Neuronal stem cell (in vitro differentiated cells): Measurements from ENCODE around the gene PRUNE2.

ENCODE experiments used
- DNase-seq: peaks from one replicate; pipeline ENCODE4 v3.0.0-alpha.2; 2013; ENCODE audit warnings: low spot score
- H2AFZ ChIP-seq: one replicate; pipeline ENCODE4 v1.6.1; 2013; ENCODE audit warnings: mild to moderate bottlenecking, low read length, inconsistent platforms
- H2AK5ac ChIP-seq: 2 replicates; pipeline ENCODE4 v1.6.1; 2013; ENCODE audit warnings: low read depth, mild to moderate bottlenecking, inconsistent platforms, low read length, moderate library complexity, mixed read lengths
- H2BK120ac ChIP-seq: 2 replicates; pipeline ENCODE4 v1.6.1; 2013; ENCODE audit warnings: low read depth, mild to moderate bottlenecking, inconsistent platforms, low read length, moderate library complexity, mixed read lengths
- H2BK12ac ChIP-seq: one replicate; pipeline ENCODE4 v1.6.1; 2013; ENCODE audit warnings: low read length, inconsistent platforms
- H2BK15ac ChIP-seq: 2 replicates; pipeline ENCODE4 v1.6.1; 2013; ENCODE audit warnings: mild to moderate bottlenecking, low read length, inconsistent platforms, mixed read lengths
- H2BK5ac ChIP-seq: one replicate; pipeline ENCODE4 v1.6.1; 2013; ENCODE audit warnings: inconsistent platforms, mild to moderate bottlenecking, low read length, moderate library complexity
- H3K14ac ChIP-seq: one replicate; pipeline ENCODE4 v1.6.1; 2013; ENCODE audit warnings: low read length, inconsistent platforms
- H3K18ac ChIP-seq: 2 replicates; pipeline ENCODE4 v1.6.1; 2013; ENCODE audit warnings: low read length, inconsistent platforms
- H3K23ac ChIP-seq: 2 replicates; pipeline ENCODE4 v1.6.1; 2013; ENCODE audit warnings: low read depth, mild to moderate bottlenecking, mixed read lengths, low read length, inconsistent platforms; ENCODE audit not compliant: poor library complexity
- H3K27ac ChIP-seq: replicated peaks from 3 replicates; pipeline ENCODE4 v1.5.1; 2013; ENCODE audit warnings: low read length, inconsistent platforms
- H3K27me3 ChIP-seq, 3 experiments: 2 replicates each; pipeline ENCODE4 v1.6.1; 2013; ENCODE audit warnings: low read length in 3 of 3, mild to moderate bottlenecking in 2 of 3, inconsistent platforms in 1 of 3, low read depth in 1 of 3, mixed read lengths in 1 of 3, moderate library complexity in 1 of 3; ENCODE audit not compliant: control insufficient read depth in 3 of 3, insufficient read depth in 3 of 3
- H3K36me3 ChIP-seq, 2 donors: replicated peaks in 1 of 2; 2 replicates each; pipeline ENCODE4 v1.6.1; 2013; ENCODE audit warnings: low read length in 2 of 2; ENCODE audit not compliant: control insufficient read depth in 2 of 2, insufficient read depth in 2 of 2
- H3K4ac ChIP-seq: 2 replicates; pipeline ENCODE4 v1.6.1; 2013; ENCODE audit warnings: inconsistent platforms, mild to moderate bottlenecking, low read length, moderate library complexity
- H3K4me1 ChIP-seq, 2 donors: 1 replicate in 1 of 2; 2 replicates in 1 of 2; pipeline ENCODE4 v1.6.1; 2013; ENCODE audit warnings: low read length in 2 of 2, low read depth in 1 of 2; ENCODE audit not compliant: control insufficient read depth in 2 of 2, insufficient read depth in 1 of 2
- H3K4me2 ChIP-seq: one replicate; pipeline ENCODE4 v1.6.1; 2013; ENCODE audit warnings: mild to moderate bottlenecking, low read length, inconsistent platforms; ENCODE audit not compliant: insufficient read depth, poor library complexity, severe bottlenecking
- H3K4me3 ChIP-seq, 2 donors: 2 replicates each; pipeline ENCODE4 v1.5.1; 2013; ENCODE audit warnings: low read length in 2 of 2, mild to moderate bottlenecking in 2 of 2, inconsistent platforms in 1 of 2, moderate library complexity in 1 of 2
- H3K79me1 ChIP-seq: one replicate; pipeline ENCODE4 v1.6.1; 2013; ENCODE audit warnings: low read depth, mild to moderate bottlenecking, inconsistent platforms, low read length, moderate library complexity
- H3K9ac ChIP-seq: one replicate; pipeline ENCODE4 v1.6.1; 2013; ENCODE audit warnings: mild to moderate bottlenecking, low read depth, low read length, inconsistent platforms; ENCODE audit not compliant: poor library complexity
- H3K9me3 ChIP-seq, 2 donors: replicated peaks in 1 of 2; 2 replicates each; pipeline versions ENCODE3 to v1.6.1; 2013; ENCODE audit warnings: low read length in 2 of 2, mild to moderate bottlenecking in 2 of 2, inconsistent platforms in 1 of 2, low read depth in 1 of 2, mixed read lengths in 1 of 2, moderate library complexity in 1 of 2; ENCODE audit not compliant: control insufficient read depth in 2 of 2, insufficient read depth in 1 of 2
- H4K8ac ChIP-seq: one replicate; pipeline ENCODE4 v1.6.1; 2013; ENCODE audit warnings: low read depth, mild to moderate bottlenecking, inconsistent platforms, low read length, moderate library complexity
- H4K91ac ChIP-seq: one replicate; pipeline ENCODE4 v1.6.1; 2013; ENCODE audit warnings: low read length, low read depth, mild to moderate bottlenecking, inconsistent platforms; ENCODE audit not compliant: poor library complexity
- WGBS, 2 donors: extraction: QIAGEN DNeasy Blood & Tissue Kit; methylation state at CpG; one replicate each; pipeline ENCODE4 v1.1.7; 2013; ENCODE audit warnings: missing lambda C conversion rate in 2 of 2, mixed read lengths in 1 of 2; ENCODE audit not compliant: insufficient read length in 2 of 2, insufficient replicate concordance in 1 of 2; ENCODE audit errors: extremely low coverage in 2 of 2; 5-methylcytosine and 5-hydroxymethylcytosine counted together

The PRUNE2 gene

DNA sequence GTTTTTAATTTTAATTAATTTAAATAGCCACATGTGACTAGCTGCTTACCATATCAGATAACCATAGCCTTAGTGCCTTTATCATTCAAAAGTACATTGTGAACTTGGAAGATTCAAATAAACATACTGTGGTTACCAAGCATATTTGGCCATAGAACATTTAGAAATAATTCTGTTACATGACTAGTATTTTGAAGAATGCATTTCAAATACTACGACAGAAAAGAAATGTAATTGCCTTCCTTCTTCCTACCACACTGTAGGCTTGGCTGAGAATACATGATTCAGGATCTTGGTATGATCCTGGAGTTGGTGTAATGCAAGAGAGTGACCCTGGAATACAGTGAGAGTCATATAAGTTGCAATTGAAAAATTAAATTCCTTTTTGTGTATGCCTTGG lies 251.3 kb downstream of the PRUNE2 start:
- Histone ChIP-seq H3K14ac (no peak overlapping the region), H3K27me3 (no peaks in the 10 kb centered on the region), H4K91ac (no peak overlapping the region), H3K4me1 (peaks cover 3 to 22% of the 10 kb centered on the region in 2 donors), H3K23ac (no peak overlapping the region), H2BK15ac (no peak overlapping the region), H4K8ac (no peak overlapping the region), H3K18ac (no peak overlapping the region), H3K79me1 (no peaks in the 10 kb centered on the region), H2AFZ (no peak overlapping the region), H3K9ac (no peak overlapping the region), H3K27ac (no peak overlapping the region), H3K9me3 (no peaks in the 10 kb centered on the region), H3K4me3 (no peak overlapping the region), H3K4ac (no peak overlapping the region), H2AK5ac (no peak overlapping the region), H2BK120ac (no peak overlapping the region), H3K36me3 (no peaks in the 10 kb centered on the region), H2BK5ac (no peak overlapping the region), H3K4me2 (no peak overlapping the region), H2BK12ac (no peak overlapping the region)
- no peak for DNase-seq
- WGBS, 2 donors, result no CpG with 5 or more reads among the region's 1 CpG

DNA sequence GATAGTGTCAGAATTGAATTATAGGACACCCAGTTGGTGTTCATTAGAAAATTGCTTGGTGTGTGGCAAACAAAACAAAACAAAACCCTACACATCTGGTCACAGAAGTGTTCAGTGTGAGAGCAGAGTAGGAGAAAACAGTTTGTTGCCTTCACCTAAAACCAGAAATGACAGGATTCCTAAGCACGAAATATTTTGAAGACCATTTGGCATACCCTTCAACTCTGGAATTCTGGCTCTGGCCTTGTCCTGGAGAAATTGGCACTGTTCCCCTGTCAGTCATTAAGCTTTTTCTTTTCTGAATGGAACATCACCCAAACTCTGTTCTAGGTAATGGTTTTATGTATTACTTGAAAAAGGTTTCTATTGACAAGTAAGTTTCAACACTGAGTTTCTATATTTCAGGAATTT lies 251.9 kb downstream of the PRUNE2 start:
- Histone ChIP-seq H4K91ac (no peak overlapping the region), H3K4me3 (no peak overlapping the region), H3K79me1 (no peaks in the 10 kb centered on the region), H3K23ac (no peak overlapping the region), H3K18ac (no peak overlapping the region), H2AFZ (no peak overlapping the region), H3K36me3 (no peaks in the 10 kb centered on the region), H2BK15ac (no peak overlapping the region), H2AK5ac (no peak overlapping the region), H3K27ac (no peak overlapping the region), H2BK12ac (no peak overlapping the region), H2BK120ac (no peak overlapping the region), H3K14ac (no peak overlapping the region), H3K9me3 (no peaks in the 10 kb centered on the region), H3K27me3 (no peaks in the 10 kb centered on the region), H3K4me2 (no peak overlapping the region), H2BK5ac (no peak overlapping the region), H3K4ac (no peak overlapping the region), H3K9ac (no peak overlapping the region), H4K8ac (no peak overlapping the region), H3K4me1 (peaks cover 3 to 22% of the 10 kb centered on the region in 2 donors)
- no CpG with 5 or more reads among the region's 1 CpG for WGBS, 2 donors
- DNase-seq, result no peak

DNA sequence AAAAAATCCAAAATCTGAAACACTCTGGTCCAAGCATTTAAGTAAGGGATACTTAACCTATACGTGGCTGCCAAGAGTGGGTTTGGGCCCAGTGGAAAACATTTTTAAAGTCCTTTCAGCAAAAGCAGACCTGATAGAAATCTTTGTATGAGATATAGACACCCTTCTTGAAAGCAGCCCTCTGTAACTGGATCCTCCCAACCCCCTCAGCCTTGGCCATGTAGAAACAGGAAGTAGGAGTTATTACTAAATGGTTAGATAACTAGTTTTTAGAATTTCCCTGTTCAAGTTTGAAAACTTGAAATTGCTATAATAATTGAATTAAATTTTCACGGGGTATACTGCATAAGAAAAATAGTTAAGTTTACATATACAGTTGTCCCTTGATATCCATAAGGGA lies 253.0 kb downstream of the PRUNE2 start:
- H3K79me1 ChIP-seq, result no peaks in the 10 kb centered on the region
- WGBS, 2 donors, result no CpG with 5 or more reads among the region's 2 CpGs

DNA sequence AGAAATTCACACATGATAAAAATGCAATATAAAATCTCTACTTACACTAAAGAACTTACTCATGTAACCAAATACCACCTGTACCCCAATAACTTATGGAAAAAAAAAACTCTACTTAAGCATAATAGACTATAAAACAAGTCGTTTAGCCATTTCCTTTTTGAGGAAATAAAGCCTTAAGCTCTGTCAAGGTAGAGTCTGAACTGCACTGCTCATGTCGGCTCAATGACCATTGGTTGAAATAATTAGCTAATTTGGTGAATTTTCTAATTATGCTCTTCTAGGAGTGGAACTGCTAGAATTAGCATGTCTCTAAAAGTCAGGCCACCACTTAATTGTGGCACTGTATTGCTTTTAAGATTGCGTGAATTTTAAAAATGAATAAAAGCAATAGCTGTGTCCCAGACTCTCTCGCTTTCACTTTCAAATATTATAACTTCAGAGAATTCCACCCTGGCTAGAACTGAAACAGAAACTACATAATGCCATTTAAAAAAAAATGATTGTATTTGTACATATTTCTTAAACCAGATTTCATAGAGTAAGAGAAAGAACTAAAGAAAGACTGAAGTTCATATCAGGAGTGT lies 254.7 kb downstream of the PRUNE2 start:
- Histone ChIP-seq H4K91ac (no peak overlapping the region), H3K14ac (no peak overlapping the region), H3K18ac (no peak overlapping the region), H3K4ac (no peak overlapping the region), H3K4me2 (no peak overlapping the region), H2AK5ac (no peak overlapping the region), H3K23ac (no peak overlapping the region), H3K79me1 (no peaks in the 10 kb centered on the region), H3K27me3 (no peaks in the 10 kb centered on the region), H3K9me3 (no peaks in the 10 kb centered on the region), H2BK5ac (no peak overlapping the region), H3K36me3 (no peaks in the 10 kb centered on the region), H2AFZ (peak overlapping the region; percentile 38), H4K8ac (no peak overlapping the region), H3K4me3 (no peak overlapping the region), H3K9ac (no peak overlapping the region), H2BK15ac (no peak overlapping the region), H2BK12ac (no peak overlapping the region), H3K4me1 (peaks cover 3 to 22% of the 10 kb centered on the region in 2 donors), H2BK120ac (no peak overlapping the region), H3K27ac (no peak overlapping the region)
- no peak for DNase-seq
- WGBS, 2 donors, result no CpG with 5 or more reads among the region's 4 CpGs

More for the DNA sequence above, 253.0 kb downstream of the PRUNE2 start:
- Histone ChIP-seq H3K4me3 (no peak overlapping the region), H4K8ac (no peak overlapping the region), H3K9me3 (no peaks in the 10 kb centered on the region), H2BK15ac (no peak overlapping the region), H3K27me3 (no peaks in the 10 kb centered on the region), H2AK5ac (no peak overlapping the region), H2BK120ac (no peak overlapping the region), H2BK5ac (no peak overlapping the region), H2BK12ac (no peak overlapping the region), H3K18ac (no peak overlapping the region), H2AFZ (no peak overlapping the region), H3K27ac (no peak overlapping the region), H3K23ac (no peak overlapping the region), H3K36me3 (no peaks in the 10 kb centered on the region), H3K9ac (no peak overlapping the region), H3K14ac (no peak overlapping the region), H3K4me2 (no peak overlapping the region), H3K4me1 (peaks cover 3 to 22% of the 10 kb centered on the region in 2 donors), H4K91ac (no peak overlapping the region), H3K4ac (no peak overlapping the region)
- DNase-seq, result no peak
